Suprapubic skin (tissue), 4 donors: Measurements from ENCODE around the gene TDP1.

Source experiments
- CTCF ChIP-seq, 2 donors: fragments of 200-600 bp in 1 of 2; fragments of 450-650 bp in 1 of 2; sonication (generic) in 1 of 2; IDR thresholded peaks; one replicate each; pipeline ENCODE4 v1.5.1; 2016 to 2019; ENCODE audit warnings: antibody characterized with exemption in 2 of 2, mild to moderate bottlenecking in 1 of 2, moderate library complexity in 1 of 2
- POLR2A ChIP-seq, 2 donors: fragments of 450-650 bp; IDR thresholded peaks; one replicate each; pipeline ENCODE4 v1.6.1; 2017; ENCODE audit warnings: antibody characterized with exemption in 2 of 2, mild to moderate bottlenecking in 2 of 2, moderate library complexity in 2 of 2
- POLR2AphosphoS5 ChIP-seq, 3 donors: sonication (generic); formaldehyde crosslinking; IDR thresholded peaks; one replicate each; pipeline ENCODE4 v1.6.1; 2017; ENCODE audit warnings: antibody characterized with exemption in 3 of 3

- TF ChIP-seq POLR2AphosphoS5 (IDR thresholded peaks at IDR 0.05) (no peak), CTCF (IDR thresholded peaks at IDR 0.05) (no peak), POLR2A (IDR thresholded peaks at IDR 0.05) (no peak)
Measured at GRCh38 chr14:90024910-90025309, 69.2 kb downstream of the TDP1 start.
